HepG2 (cell line): ENCODE data around the gene ENC1. TPM values are rescaled to one million over a fixed set of nuclear protein-coding genes. Genes with fewer than 3 reads are reported as not detected.

Source experiments
- ASH2L ChIP-seq: fragments of 300-600, 200-600 bp; sonication (generic); IDR thresholded peaks from 2 replicates; pipeline ENCODE4 v1.7.0; 2017; ENCODE audit warnings: low read depth, mild to moderate bottlenecking, moderate library complexity, mixed read lengths, low read length; ENCODE audit not compliant: insufficient read length
- BCL6 ChIP-seq: IDR thresholded peaks from 2 replicates; pipeline ENCODE4 v1.6.1; 2016; ENCODE audit warnings: missing genetic modification reagents, missing compliant biosample characterization
- CC2D1A ChIP-seq: sonication (generic); formaldehyde crosslinking; IDR thresholded peaks from 2 replicates; pipeline ENCODE4 v1.8.1; 2023; ENCODE audit warnings: mild to moderate bottlenecking, missing genetic modification reagents
- ETV5 ChIP-seq: IDR thresholded peaks from 2 replicates; pipeline ENCODE4 v1.6.1; 2018; ENCODE audit warnings: missing biosample characterization, missing genetic modification reagents, inconsistent platforms, borderline replicate concordance
- FOXC1 ChIP-seq: sonication (generic); formaldehyde crosslinking; IDR thresholded peaks from 2 replicates; pipeline ENCODE4 v1.8.0; 2022; ENCODE audit warnings: mild to moderate bottlenecking, missing genetic modification reagents, borderline replicate concordance
- HNF4A ChIP-seq: sonication (generic); formaldehyde crosslinking; IDR thresholded peaks from 2 replicates; pipeline ENCODE4 v1.4.0; 2020; ENCODE audit warnings: missing genetic modification reagents
- NBN ChIP-seq: fragments of 450-650 bp; conservative IDR thresholded peaks from 2 replicates; pipeline ENCODE4 v1.6.1; 2017
- RARA ChIP-seq: IDR thresholded peaks from 2 replicates; pipeline ENCODE4 v1.6.1; 2016; ENCODE audit warnings: missing genetic modification reagents, missing compliant biosample characterization
- SAP130 ChIP-seq: IDR thresholded peaks from 2 replicates; pipeline ENCODE4 v1.6.1; 2016; ENCODE audit warnings: low read depth
- SP1 ChIP-seq, 2 experiments: fragments of 450-650 bp in 1 of 2; sonication (generic) in 1 of 2; formaldehyde crosslinking in 1 of 2; IDR thresholded peaks; 2 replicates each; pipeline versions ENCODE4 v1.4.0 to v1.6.1; 2016 to 2020; ENCODE audit warnings: missing genetic modification reagents in 1 of 2
- TCF7 ChIP-seq: sonication (generic); IDR thresholded peaks from 2 replicates; pipeline ENCODE4 v1.6.1; 2016; ENCODE audit warnings: antibody characterized with exemption, low read depth
- TEAD3 ChIP-seq: optimal IDR thresholded peaks from 2 replicates; pipeline ENCODE3; 2016; ENCODE audit warnings: borderline replicate concordance
- ZBTB38 ChIP-seq: sonication (generic); formaldehyde crosslinking; IDR thresholded peaks from 2 replicates; pipeline ENCODE4 v1.5.1; 2020; ENCODE audit warnings: mild to moderate bottlenecking, missing genetic modification reagents
- ZBTB46 ChIP-seq: sonication (generic); formaldehyde crosslinking; IDR thresholded peaks from 2 replicates; pipeline ENCODE4 v1.4.0; 2020; ENCODE audit warnings: mild to moderate bottlenecking, missing genetic modification reagents, borderline replicate concordance
- ZNF382 ChIP-seq: sonication (generic); formaldehyde crosslinking; IDR thresholded peaks from 2 replicates; pipeline ENCODE4 v1.5.0; 2020; ENCODE audit warnings: missing genetic modification reagents, mild to moderate bottlenecking, borderline replicate concordance
- ZNF720 ChIP-seq: sonication (generic); formaldehyde crosslinking; IDR thresholded peaks from 2 replicates; pipeline ENCODE4 v1.4.0; 2020; ENCODE audit warnings: missing genetic modification reagents
- ZNF724P ChIP-seq: sonication (generic); formaldehyde crosslinking; IDR thresholded peaks from 2 replicates; pipeline ENCODE4 v1.8.0; 2022; ENCODE audit warnings: missing genetic modification reagents, borderline replicate concordance
- ZSCAN5A ChIP-seq: sonication (generic); formaldehyde crosslinking; IDR thresholded peaks from 2 replicates; pipeline ENCODE4 v1.8.0; 2022; ENCODE audit warnings: mild to moderate bottlenecking, missing genetic modification reagents, borderline replicate concordance
- polyA plus RNA-seq, 8 experiments: library from polyadenylated mRNA; depleted of rRNA in 3 of 8; stranded (reverse) in 7 of 8; unstranded in 1 of 8; fragments of >200 nt; fragmentation: Illumina TruSeq in 4 of 8; extraction: Trizol in 4 of 8; gene quantifications; 2 replicates each; pipeline versions ENCODE4 v1.2.1 to v1.2.3, GENCODE V29; 2011 to 2016; ENCODE audit warnings: low read depth in 4 of 8, missing spikeins in 1 of 8, mixed read lengths in 1 of 8; ENCODE audit not compliant: insufficient read depth in 1 of 8
- total RNA-seq, 5 experiments: library from RNA; depleted of rRNA; stranded (reverse); fragments of >200 nt; fragmentation: Illumina TruSeq; extraction: Trizol; gene quantifications; 2 replicates each; pipeline ENCODE4 v1.2.3, GENCODE V29; 2016; ENCODE audit warnings: low read depth in 1 of 5
- TF ChIP-seq, protein P1 (sequence below): sonication (generic); formaldehyde crosslinking; IDR thresholded peaks from 2 replicates; pipeline ENCODE4 v1.4.0; 2020; ENCODE audit warnings: mild to moderate bottlenecking, missing genetic modification reagents
- TF ChIP-seq, protein P2 (sequence below): sonication (generic); formaldehyde crosslinking; IDR thresholded peaks from 2 replicates; pipeline ENCODE4 v1.5.0; 2020; ENCODE audit warnings: mild to moderate bottlenecking, missing genetic modification reagents, borderline replicate concordance
- TF ChIP-seq, protein P3 (sequence below): sonication (generic); formaldehyde crosslinking; IDR thresholded peaks from 2 replicates; pipeline ENCODE4 v1.9.0; 2021; ENCODE audit warnings: missing genetic modification reagents, mild to moderate bottlenecking, borderline replicate concordance

ENC1 gene
- total and polyA plus RNA-seq, 2 of the 13 experiments (the other 11 are each of a cell fraction or from before 2014, with no cell fraction given): 63.8 to 64.4 TPM

- TF ChIP-seq TEAD3 (peak; percentile 71), NBN (no peak), ZNF382 (no peak), TCF7 (0 out of 2 replicates have a peak, but pooled peaks have one; percentile 9), ZBTB38 (CRISPR knock-in tag) (peak; percentile 62), ASH2L (no peak), BCL6 (CRISPR knock-in tag) (peak; percentile 58; the same call in 1 of the 2 replicates), HNF4A (CRISPR knock-in tag) (peak; percentile 45; the same call in 1 of the 2 replicates), ZNF724P (CRISPR knock-in tag) (no peak), SP1 (IDR thresholded peaks at IDR 0.05) (no peak), SP1 (CRISPR knock-in tag; IDR thresholded peaks at IDR 0.05) (no peak), ZNF720 (CRISPR knock-in tag) (no peak), ZBTB46 (no peak), RARA (CRISPR knock-in tag) (peak; percentile 30; the same call in 1 of the 2 replicates), SAP130 (CRISPR knock-in tag) (peak; percentile 16; the same call in 1 of the 2 replicates), CC2D1A (CRISPR knock-in tag) (no peak; the same call in 1 of the 2 replicates), ZSCAN5A (no peak), FOXC1 (CRISPR knock-in tag) (no peak), ETV5 (CRISPR knock-in tag) (peak; percentile 67; the same call in 1 of the 2 replicates)
- TF ChIP-seq, protein P1, sequence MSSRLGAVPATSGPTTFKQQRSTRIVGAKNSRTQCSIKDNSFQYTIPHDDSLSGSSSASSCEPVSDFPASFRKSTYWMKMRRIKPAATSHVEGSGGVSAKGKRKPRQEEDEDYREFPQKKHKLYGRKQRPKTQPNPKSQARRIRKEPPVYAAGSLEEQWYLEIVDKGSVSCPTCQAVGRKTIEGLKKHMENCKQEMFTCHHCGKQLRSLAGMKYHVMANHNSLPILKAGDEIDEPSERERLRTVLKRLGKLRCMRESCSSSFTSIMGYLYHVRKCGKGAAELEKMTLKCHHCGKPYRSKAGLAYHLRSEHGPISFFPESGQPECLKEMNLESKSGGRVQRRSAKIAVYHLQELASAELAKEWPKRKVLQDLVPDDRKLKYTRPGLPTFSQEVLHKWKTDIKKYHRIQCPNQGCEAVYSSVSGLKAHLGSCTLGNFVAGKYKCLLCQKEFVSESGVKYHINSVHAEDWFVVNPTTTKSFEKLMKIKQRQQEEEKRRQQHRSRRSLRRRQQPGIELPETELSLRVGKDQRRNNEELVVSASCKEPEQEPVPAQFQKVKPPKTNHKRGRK (CRISPR knock-in tag): no peak
- TF ChIP-seq, protein P2, sequence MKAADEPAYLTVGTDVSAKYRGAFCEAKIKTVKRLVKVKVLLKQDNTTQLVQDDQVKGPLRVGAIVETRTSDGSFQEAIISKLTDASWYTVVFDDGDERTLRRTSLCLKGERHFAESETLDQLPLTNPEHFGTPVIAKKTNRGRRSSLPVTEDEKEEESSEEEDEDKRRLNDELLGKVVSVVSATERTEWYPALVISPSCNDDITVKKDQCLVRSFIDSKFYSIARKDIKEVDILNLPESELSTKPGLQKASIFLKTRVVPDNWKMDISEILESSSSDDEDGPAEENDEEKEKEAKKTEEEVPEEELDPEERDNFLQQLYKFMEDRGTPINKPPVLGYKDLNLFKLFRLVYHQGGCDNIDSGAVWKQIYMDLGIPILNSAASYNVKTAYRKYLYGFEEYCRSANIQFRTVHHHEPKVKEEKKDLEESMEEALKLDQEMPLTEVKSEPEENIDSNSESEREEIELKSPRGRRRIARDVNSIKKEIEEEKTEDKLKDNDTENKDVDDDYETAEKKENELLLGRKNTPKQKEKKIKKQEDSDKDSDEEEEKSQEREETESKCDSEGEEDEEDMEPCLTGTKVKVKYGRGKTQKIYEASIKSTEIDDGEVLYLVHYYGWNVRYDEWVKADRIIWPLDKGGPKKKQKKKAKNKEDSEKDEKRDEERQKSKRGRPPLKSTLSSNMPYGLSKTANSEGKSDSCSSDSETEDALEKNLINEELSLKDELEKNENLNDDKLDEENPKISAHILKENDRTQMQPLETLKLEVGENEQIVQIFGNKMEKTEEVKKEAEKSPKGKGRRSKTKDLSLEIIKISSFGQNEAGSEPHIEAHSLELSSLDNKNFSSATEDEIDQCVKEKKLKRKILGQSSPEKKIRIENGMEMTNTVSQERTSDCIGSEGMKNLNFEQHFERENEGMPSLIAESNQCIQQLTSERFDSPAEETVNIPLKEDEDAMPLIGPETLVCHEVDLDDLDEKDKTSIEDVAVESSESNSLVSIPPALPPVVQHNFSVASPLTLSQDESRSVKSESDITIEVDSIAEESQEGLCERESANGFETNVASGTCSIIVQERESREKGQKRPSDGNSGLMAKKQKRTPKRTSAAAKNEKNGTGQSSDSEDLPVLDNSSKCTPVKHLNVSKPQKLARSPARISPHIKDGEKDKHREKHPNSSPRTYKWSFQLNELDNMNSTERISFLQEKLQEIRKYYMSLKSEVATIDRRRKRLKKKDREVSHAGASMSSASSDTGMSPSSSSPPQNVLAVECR (CRISPR knock-in tag): 0 out of 2 replicates have a peak, but pooled peaks have one; percentile 38
- TF ChIP-seq, protein P3, sequence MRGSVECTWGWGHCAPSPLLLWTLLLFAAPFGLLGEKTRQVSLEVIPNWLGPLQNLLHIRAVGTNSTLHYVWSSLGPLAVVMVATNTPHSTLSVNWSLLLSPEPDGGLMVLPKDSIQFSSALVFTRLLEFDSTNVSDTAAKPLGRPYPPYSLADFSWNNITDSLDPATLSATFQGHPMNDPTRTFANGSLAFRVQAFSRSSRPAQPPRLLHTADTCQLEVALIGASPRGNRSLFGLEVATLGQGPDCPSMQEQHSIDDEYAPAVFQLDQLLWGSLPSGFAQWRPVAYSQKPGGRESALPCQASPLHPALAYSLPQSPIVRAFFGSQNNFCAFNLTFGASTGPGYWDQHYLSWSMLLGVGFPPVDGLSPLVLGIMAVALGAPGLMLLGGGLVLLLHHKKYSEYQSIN (CRISPR knock-in tag): no peak
Observed at GRCh38 chr5:74642543-74642863, 2.0 kb upstream of the ENC1 start (continued).
